ENCODE measurements around the gene RALGAPB.
"Not testable (repeated sequence)": the region's sequence is repeated elsewhere in the genome, so short reads cannot be mapped to it uniquely, and the experiment has no call there.

GRCh38 chr20:38461167-38461566 lies 11.5 kb upstream of the RALGAPB start:
- not testable (repeated sequence) for TF ChIP-seq CTCF, POLR2AphosphoS5 (IDR thresholded peaks at IDR 0.05)

Measured in breast epithelium (tissue), 3 donors.